Loucy (cell line): Measurements from ENCODE around the gene TACR1.

Experiments used
- H2AFZ ChIP-seq: fragments of 200-600 bp; sonication (generic); 2 replicates; pipeline ENCODE4 v1.6.0; 2016; ENCODE audit warnings: antibody characterized with exemption, mild to moderate bottlenecking, low read length, moderate library complexity
- H3F3A ChIP-seq: fragments of 200-600 bp; 2 replicates; pipeline ENCODE4 v1.6.0; 2016; ENCODE audit warnings: antibody characterized with exemption, low read depth, mild to moderate bottlenecking
- H3K27me3 ChIP-seq: fragments of 200-600 bp; sonication (generic); 2 replicates; pipeline ENCODE4 v1.6.1; 2014; ENCODE audit warnings: low read length, mild to moderate bottlenecking; ENCODE audit not compliant: insufficient read depth, poor library complexity, severe bottlenecking
- H3K36me3 ChIP-seq: fragments of 200-600 bp; sonication (generic); 2 replicates; pipeline ENCODE4 v1.6.1; 2016; ENCODE audit warnings: low read length; ENCODE audit not compliant: insufficient read depth
- H3K4me1 ChIP-seq: fragments of 200-600 bp; sonication (generic); 2 replicates; pipeline ENCODE4 v1.5.1; 2014; ENCODE audit warnings: low read length, mild to moderate bottlenecking; ENCODE audit not compliant: insufficient read depth, poor library complexity, severe bottlenecking
- H3K4me2 ChIP-seq: fragments of 200-600 bp; sonication (generic); 2 replicates; pipeline ENCODE4 v1.6.0; 2014; ENCODE audit warnings: antibody characterized with exemption, low read length, low read depth, mild to moderate bottlenecking; ENCODE audit not compliant: poor library complexity, severe bottlenecking
- H3K4me3 ChIP-seq: fragments of 200-600 bp; sonication (generic); 2 replicates; pipeline ENCODE4 v1.5.1; 2014; ENCODE audit warnings: low read length, mild to moderate bottlenecking, mixed read lengths; ENCODE audit not compliant: poor library complexity, severe bottlenecking
- H3K79me2 ChIP-seq: fragments of 200-600 bp; sonication (generic); 2 replicates; pipeline ENCODE4 v1.6.1; 2014; ENCODE audit warnings: low read length; ENCODE audit not compliant: insufficient read depth
- H3K9ac ChIP-seq: fragments of 200-600 bp; sonication (generic); 2 replicates; pipeline ENCODE4 v1.6.0; 2014; ENCODE audit warnings: mild to moderate bottlenecking, low read depth, low read length, moderate library complexity; ENCODE audit not compliant: poor library complexity, severe bottlenecking
- H3K9me2 ChIP-seq: fragments of 200-600 bp; sonication (generic); replicated peaks from 2 replicates; pipeline ENCODE4 v1.6.1; 2016; ENCODE audit warnings: low read depth, low read length, mixed read lengths
- H3K9me3 ChIP-seq: fragments of 200-600 bp; sonication (generic); 2 replicates; pipeline ENCODE4 v1.6.1; 2014; ENCODE audit warnings: mild to moderate bottlenecking, antibody characterized with exemption, low read length, low read depth; ENCODE audit not compliant: insufficient read depth
- H4K20me1 ChIP-seq: fragments of 200-600 bp; sonication (generic); 2 replicates; pipeline ENCODE4 v1.6.0; 2014; ENCODE audit warnings: antibody characterized with exemption, low read length, mild to moderate bottlenecking; ENCODE audit not compliant: insufficient read depth, poor library complexity, severe bottlenecking
- CTCF ChIP-seq: fragments of 200-600 bp; sonication (generic); conservative IDR thresholded peaks from 2 replicates; pipeline ENCODE4 v1.5.1; 2014; ENCODE audit warnings: mild to moderate bottlenecking, antibody characterized with exemption, low read length
- EZH2phosphoT487 ChIP-seq: fragments of 200-600 bp; IDR thresholded peaks from 2 replicates; pipeline ENCODE4 v1.6.1; 2018; ENCODE audit warnings: antibody characterized with exemption, mild to moderate bottlenecking, moderate library complexity, borderline replicate concordance

Gene TACR1

DNA sequence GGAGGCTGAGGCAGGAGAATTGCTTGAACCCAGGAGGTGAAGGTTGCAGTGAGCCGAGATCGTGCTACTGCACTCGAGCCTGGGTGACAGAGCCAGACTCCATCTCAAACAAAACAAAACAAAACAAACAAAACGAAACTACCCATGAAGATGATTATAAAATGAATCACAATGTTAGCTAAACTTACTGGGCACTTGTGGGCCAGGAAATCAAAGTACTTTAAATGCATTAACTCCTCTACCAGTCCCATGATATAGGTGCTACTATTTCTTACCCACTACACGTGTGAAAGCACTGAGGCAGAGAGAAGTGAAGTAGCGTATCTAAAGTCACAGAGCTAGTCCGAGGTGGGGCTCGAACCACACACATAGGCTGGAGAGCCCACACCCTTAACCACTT lies 187.2 kb downstream of the TACR1 start:
- no peak overlapping the region for H3K9ac ChIP-seq
- H3K9me3 ChIP-seq, result no peaks in the 10 kb centered on the region
- H3K4me1 ChIP-seq, result no peaks in the 10 kb centered on the region
- no peaks in the 10 kb centered on the region for H4K20me1 ChIP-seq
- no peak overlapping the region for H2AFZ ChIP-seq
- no peak for TF ChIP-seq EZH2phosphoT487
- H3K79me2 ChIP-seq, result no peaks in the 10 kb centered on the region
- no peak overlapping the region for H3K4me2 ChIP-seq
- no peaks in the 10 kb centered on the region for H3K9me2 ChIP-seq
- H3K27me3 ChIP-seq, result no peaks in the 10 kb centered on the region
- H3K4me3 ChIP-seq, result no peak overlapping the region
- H3K36me3 ChIP-seq, result no peaks in the 10 kb centered on the region
- no peaks in the 10 kb centered on the region for H3F3A ChIP-seq

DNA sequence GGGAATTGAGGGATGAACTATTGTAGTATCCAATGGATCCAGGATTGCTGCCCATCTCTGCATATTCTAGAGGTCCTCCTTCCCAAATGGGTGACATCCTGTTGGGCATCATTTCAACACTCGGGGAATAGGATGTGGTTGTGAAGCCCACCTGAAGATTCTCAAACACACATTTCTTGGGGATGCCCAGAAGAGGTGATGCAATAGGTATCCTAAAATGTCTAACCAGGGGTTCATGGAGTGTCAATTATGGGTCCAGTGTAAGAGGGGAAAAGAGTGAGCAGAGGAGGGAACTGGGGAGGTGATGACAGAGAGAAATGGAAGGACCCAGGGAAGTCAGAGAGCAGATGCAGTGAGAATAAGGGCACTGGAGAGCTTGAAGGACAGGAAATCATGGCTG lies 188.7 kb downstream of the TACR1 start:
- TF ChIP-seq CTCF, result no peak
- no peak for TF ChIP-seq EZH2phosphoT487
- Histone ChIP-seq H4K20me1 (no peaks in the 10 kb centered on the region), H3K79me2 (no peaks in the 10 kb centered on the region), H3F3A (no peaks in the 10 kb centered on the region), H2AFZ (no peak overlapping the region), H3K27me3 (no peaks in the 10 kb centered on the region), H3K36me3 (no peaks in the 10 kb centered on the region), H3K4me3 (no peak overlapping the region), H3K9me2 (no peaks in the 10 kb centered on the region), H3K9me3 (no peaks in the 10 kb centered on the region), H3K9ac (no peak overlapping the region), H3K4me2 (no peak overlapping the region), H3K4me1 (no peaks in the 10 kb centered on the region)

GRCh38 chr2:75007819-75008218 lies 191.5 kb downstream of the TACR1 start:
- Histone ChIP-seq H3K36me3 (no peaks in the 10 kb centered on the region), H2AFZ (no peak overlapping the region), H4K20me1 (no peaks in the 10 kb centered on the region), H3K9me2 (no peaks in the 10 kb centered on the region), H3K27me3 (no peaks in the 10 kb centered on the region), H3K4me3 (no peak overlapping the region), H3K4me1 (no peaks in the 10 kb centered on the region), H3F3A (no peaks in the 10 kb centered on the region), H3K9ac (no peak overlapping the region), H3K79me2 (no peaks in the 10 kb centered on the region), H3K9me3 (no peaks in the 10 kb centered on the region), H3K4me2 (no peak overlapping the region)
- no peak for TF ChIP-seq EZH2phosphoT487
- no peak for TF ChIP-seq CTCF

- Histone ChIP-seq H2AFZ (no peak overlapping the region), H3K27me3 (no peaks in the 10 kb centered on the region), H3K9me3 (no peaks in the 10 kb centered on the region), H3K4me2 (no peak overlapping the region), H3K36me3 (no peaks in the 10 kb centered on the region), H3K9me2 (no peaks in the 10 kb centered on the region), H3K4me1 (no peaks in the 10 kb centered on the region), H3K9ac (no peak overlapping the region), H3K79me2 (no peaks in the 10 kb centered on the region), H4K20me1 (no peaks in the 10 kb centered on the region), H3K4me3 (no peak overlapping the region), H3F3A (no peaks in the 10 kb centered on the region)
- TF ChIP-seq EZH2phosphoT487 (no peak), CTCF (no peak)
Measured at GRCh38 chr2:75007061-75007460, 192.3 kb downstream of the TACR1 start.
